ENCODE results near the gene KRT33A. TPM values are rescaled to one million over a fixed set of nuclear protein-coding genes. Genes with fewer than 3 reads are reported as not detected.

The KRT33A gene
- total RNA-seq, 3 donors from 2014 or later (not counting 1 experiment from before 2014, with no cell fraction given) = not detected

GRCh38 chr17:41325611-41326010 is 25.0 kb downstream of the KRT33A start:
- DNase-seq = no peak
- no peaks in the 10 kb centered on the region for H3K36me3 Mint-ChIP-seq
- intact Hi-C loops (cut with micrococcal nuclease) = loop anchor here (10.0 kb wide), 2 partner anchors 421 to 521 kb away; no protein-coding TSS in a partner anchor
- no peak for ATAC-seq
- Histone ChIP-seq H3K9me3 (ENCODE audit: control insufficient read depth, insufficient read depth, low read length) (no peaks in the 10 kb centered on the region), H3K27ac (ENCODE audit: low read length) (no peak overlapping the region), H3K36me3 (ENCODE audit: control insufficient read depth, insufficient read depth, low read length) (no peaks in the 10 kb centered on the region), H3K4me1 (ENCODE audit: control insufficient read depth, insufficient read depth, low read length) (peaks cover 32% of the 10 kb centered on the region), H3K27me3 (ENCODE audit: control insufficient read depth, insufficient read depth, low read length) (no peaks in the 10 kb centered on the region), H3K4me3 (ENCODE audit: low read length) (no peak overlapping the region)
- 84% methylated on average over 6 of the region's 6 CpGs for WGBS (ENCODE audit: insufficient coverage)
- no peak for TF ChIP-seq CTCF (IDR thresholded peaks at IDR 0.05)
- no peak overlapping the region for H3K4me3 Mint-ChIP-seq
- no peaks in the 10 kb centered on the region for H3K4me1 Mint-ChIP-seq
- H3K27me3 Mint-ChIP-seq (ENCODE audit: low read depth in 2 of 2) = peaks cover 0 to 3% of the 10 kb centered on the region in 2 donors
- no peak overlapping the region for H3K27ac Mint-ChIP-seq
- H3K9me3 Mint-ChIP-seq = no peaks in the 10 kb centered on the region

GRCh38 chr17:41325126-41325525 is 25.5 kb downstream of the KRT33A start:
- Mint-ChIP-seq H3K4me1 (no peaks in the 10 kb centered on the region), H3K36me3 (no peaks in the 10 kb centered on the region), H3K9me3 (no peaks in the 10 kb centered on the region), H3K27me3 (ENCODE audit: low read depth in 2 of 2) (peaks cover 0 to 3% of the 10 kb centered on the region in 2 donors), H3K27ac (no peak overlapping the region), H3K4me3 (no peak overlapping the region)
- ATAC-seq (no peak), DNase-seq (no peak)
- no peaks in the 10 kb centered on the region for H3K9me3 ChIP-seq (ENCODE audit: control insufficient read depth, insufficient read depth, low read length)
- intact Hi-C loops (cut with micrococcal nuclease) = loop anchor here (10.0 kb wide), 2 partner anchors 420 to 520 kb away; no protein-coding TSS in a partner anchor
- no peak for TF ChIP-seq CTCF (IDR thresholded peaks at IDR 0.05)
- H3K4me3 ChIP-seq (ENCODE audit: low read length) = no peak overlapping the region
- peaks cover 32% of the 10 kb centered on the region for H3K4me1 ChIP-seq (ENCODE audit: control insufficient read depth, insufficient read depth, low read length)
- 82% methylated on average over 10 of the region's 10 CpGs for WGBS (ENCODE audit: insufficient coverage)
- H3K36me3 ChIP-seq (ENCODE audit: control insufficient read depth, insufficient read depth, low read length) = no peaks in the 10 kb centered on the region
- no peaks in the 10 kb centered on the region for H3K27me3 ChIP-seq (ENCODE audit: control insufficient read depth, insufficient read depth, low read length)
- H3K27ac ChIP-seq (ENCODE audit: low read length) = no peak overlapping the region

GRCh38 chr17:41324180-41325075 is 26.2 kb downstream of the KRT33A start:
- DNase-seq = peak in 1 of 2 donors; percentile 55
- Mint-ChIP-seq H3K27me3 (ENCODE audit: low read depth in 2 of 2) (peaks cover 0 to 3% of the 10 kb centered on the region in 2 donors), H3K27ac (peak overlapping the region in 1 of 2 donors; percentile 47), H3K4me3 (no peak overlapping the region), H3K9me3 (peaks cover 0 to 2% of the 10 kb centered on the region in 2 donors), H3K4me1 (no peaks in the 10 kb centered on the region), H3K36me3 (no peaks in the 10 kb centered on the region)
- Histone ChIP-seq H3K4me3 (ENCODE audit: low read length) (no peak overlapping the region), H3K27me3 (ENCODE audit: control insufficient read depth, insufficient read depth, low read length) (no peaks in the 10 kb centered on the region), H3K4me1 (ENCODE audit: control insufficient read depth, insufficient read depth, low read length) (peaks cover 32% of the 10 kb centered on the region), H3K9me3 (ENCODE audit: control insufficient read depth, insufficient read depth, low read length) (no peaks in the 10 kb centered on the region), H3K36me3 (ENCODE audit: control insufficient read depth, insufficient read depth, low read length) (no peaks in the 10 kb centered on the region), H3K27ac (ENCODE audit: low read length) (no peak overlapping the region)
- WGBS (ENCODE audit: insufficient coverage) = 78% methylated on average over 16 of the region's 16 CpGs
- no peak for ATAC-seq
- TF ChIP-seq CTCF (IDR thresholded peaks at IDR 0.05) = no peak
- intact Hi-C loops (cut with micrococcal nuclease) = loop anchor here (10.0 kb wide), 2 partner anchors 420 to 520 kb away; no protein-coding TSS in a partner anchor

Data from natural killer cell (primary cell).